ENCODE data around the gene CAMSAP3. TPM values are rescaled to one million over a fixed set of nuclear protein-coding genes. Genes with fewer than 3 reads are reported as not detected.

The CAMSAP3 gene
- total RNA-seq, 1 experiment from 2014 or later: 28.4 TPM

- Mint-ChIP-seq H3K4me3 (peak overlapping the region; percentile 79 to 81), H3K9me3 (no peaks in the 10 kb centered on the region)
Measured at GRCh38 chr19:7637374-7638256, 42.0 kb downstream of the CAMSAP3 start.

More at GRCh38 chr19:7637374-7638256, 42.0 kb downstream of the CAMSAP3 start:
- Histone ChIP-seq H4K5ac (ENCODE audit: insufficient read length, low read depth, low read length) (no peak overlapping the region), H3T11ph (ENCODE audit: low read length) (no peak overlapping the region), H3K27ac (ENCODE audit: insufficient read length, low read depth, low read length) (no peak overlapping the region), H3K18ac (ENCODE audit: insufficient read length, low read depth, low read length) (no peak overlapping the region), H3K4me1 (ENCODE audit: insufficient read depth, low read length) (no peaks in the 10 kb centered on the region), H4K91ac (ENCODE audit: insufficient read length, low read depth, low read length) (no peak overlapping the region), H2AFZ (ENCODE audit: low read length) (no peak overlapping the region), H3K4me2 (ENCODE audit: insufficient read depth, insufficient read length, low read length) (peak overlapping the region; percentile 55), H3K79me1 (ENCODE audit: insufficient read depth, low read depth, low read length, poor library complexity, severe bottlenecking) (no peaks in the 10 kb centered on the region), H2AK5ac (ENCODE audit: insufficient read length, low read length) (no peak overlapping the region), H2BK15ac (ENCODE audit: low read depth, low read length) (no peak overlapping the region), H3K56ac (ENCODE audit: insufficient read length, low read depth, low read length) (no peak overlapping the region), H3K79me2 (ENCODE audit: insufficient read depth, low read length) (no peaks in the 10 kb centered on the region), H3K9ac (ENCODE audit: extremely low read depth, insufficient read length, low read length) (no peak overlapping the region), H3K14ac (ENCODE audit: insufficient read depth, low read length) (no peak overlapping the region), H3K9me3 (ENCODE audit: control insufficient read depth, low read depth, low read length) (no peaks in the 10 kb centered on the region), H4K20me1 (ENCODE audit: control insufficient read depth, insufficient read depth, insufficient read length) (no peaks in the 10 kb centered on the region), H3K23me2 (ENCODE audit: insufficient read length, low read depth, low read length, poor library complexity, severe bottlenecking) (no peaks in the 10 kb centered on the region), H2BK12ac (ENCODE audit: insufficient read length, low read depth, low read length) (no peak overlapping the region), H3K27me3 (ENCODE audit: insufficient read depth, low read length) (peaks cover 16% of the 10 kb centered on the region; the same call in 1 of the 2 replicates), H2BK120ac (ENCODE audit: low read depth, low read length, poor library complexity, severe bottlenecking) (no peak overlapping the region), H2BK20ac (ENCODE audit: low read depth, low read length, poor library complexity, severe bottlenecking) (no peak overlapping the region), H2BK5ac (ENCODE audit: insufficient read length, low read length) (no peak overlapping the region), H3K23ac (ENCODE audit: insufficient read length, low read depth, low read length) (no peak overlapping the region), H4K8ac (replicated peaks; ENCODE audit: insufficient read length, low read depth, low read length) (no peak overlapping the region), H3K4ac (ENCODE audit: low read depth, low read length) (no peak overlapping the region)
- H3K36me3 Mint-ChIP-seq (ENCODE audit: insufficient read depth in 1 of 3, low read depth in 3 of 3): peaks cover 7 to 13% (median 11%) of the 10 kb centered on the region in 3 experiments
- no peak for DNase-seq
- peaks cover 30% of the 10 kb centered on the region for H3K27me3 Mint-ChIP-seq (ENCODE audit: low read depth)
- TF ChIP-seq, protein P1, sequence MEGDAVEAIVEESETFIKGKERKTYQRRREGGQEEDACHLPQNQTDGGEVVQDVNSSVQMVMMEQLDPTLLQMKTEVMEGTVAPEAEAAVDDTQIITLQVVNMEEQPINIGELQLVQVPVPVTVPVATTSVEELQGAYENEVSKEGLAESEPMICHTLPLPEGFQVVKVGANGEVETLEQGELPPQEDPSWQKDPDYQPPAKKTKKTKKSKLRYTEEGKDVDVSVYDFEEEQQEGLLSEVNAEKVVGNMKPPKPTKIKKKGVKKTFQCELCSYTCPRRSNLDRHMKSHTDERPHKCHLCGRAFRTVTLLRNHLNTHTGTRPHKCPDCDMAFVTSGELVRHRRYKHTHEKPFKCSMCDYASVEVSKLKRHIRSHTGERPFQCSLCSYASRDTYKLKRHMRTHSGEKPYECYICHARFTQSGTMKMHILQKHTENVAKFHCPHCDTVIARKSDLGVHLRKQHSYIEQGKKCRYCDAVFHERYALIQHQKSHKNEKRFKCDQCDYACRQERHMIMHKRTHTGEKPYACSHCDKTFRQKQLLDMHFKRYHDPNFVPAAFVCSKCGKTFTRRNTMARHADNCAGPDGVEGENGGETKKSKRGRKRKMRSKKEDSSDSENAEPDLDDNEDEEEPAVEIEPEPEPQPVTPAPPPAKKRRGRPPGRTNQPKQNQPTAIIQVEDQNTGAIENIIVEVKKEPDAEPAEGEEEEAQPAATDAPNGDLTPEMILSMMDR (conservative IDR thresholded peaks at IDR 0.05): no peak
- no CpG with 5 or more reads among the region's 30 CpGs for WGBS (ENCODE audit: extremely low coverage, insufficient read length, low lambda C conversion rate)
- no peak overlapping the region for H3K27ac Mint-ChIP-seq
- peaks cover 0 to 5% of the 10 kb centered on the region in 2 experiments; a peak in 1 of 4 replicates for H3K4me1 Mint-ChIP-seq

Measured in H9 (cell line).